Neuronal stem cell (in vitro differentiated cells): ENCODE data around the gene CAMK4.

Experiments
- DNase-seq: peaks from one replicate; pipeline ENCODE4 v3.0.0-alpha.2; 2013; ENCODE audit warnings: low spot score
- H2AFZ ChIP-seq: one replicate; pipeline ENCODE4 v1.6.1; 2013; ENCODE audit warnings: mild to moderate bottlenecking, low read length, inconsistent platforms
- H2AK5ac ChIP-seq: 2 replicates; pipeline ENCODE4 v1.6.1; 2013; ENCODE audit warnings: low read depth, mild to moderate bottlenecking, inconsistent platforms, low read length, moderate library complexity, mixed read lengths
- H2BK120ac ChIP-seq: 2 replicates; pipeline ENCODE4 v1.6.1; 2013; ENCODE audit warnings: low read depth, mild to moderate bottlenecking, inconsistent platforms, low read length, moderate library complexity, mixed read lengths
- H2BK12ac ChIP-seq: one replicate; pipeline ENCODE4 v1.6.1; 2013; ENCODE audit warnings: low read length, inconsistent platforms
- H2BK15ac ChIP-seq: 2 replicates; pipeline ENCODE4 v1.6.1; 2013; ENCODE audit warnings: mild to moderate bottlenecking, low read length, inconsistent platforms, mixed read lengths
- H2BK5ac ChIP-seq: one replicate; pipeline ENCODE4 v1.6.1; 2013; ENCODE audit warnings: inconsistent platforms, mild to moderate bottlenecking, low read length, moderate library complexity
- H3K14ac ChIP-seq: one replicate; pipeline ENCODE4 v1.6.1; 2013; ENCODE audit warnings: low read length, inconsistent platforms
- H3K18ac ChIP-seq: 2 replicates; pipeline ENCODE4 v1.6.1; 2013; ENCODE audit warnings: low read length, inconsistent platforms
- H3K23ac ChIP-seq: 2 replicates; pipeline ENCODE4 v1.6.1; 2013; ENCODE audit warnings: low read depth, mild to moderate bottlenecking, mixed read lengths, low read length, inconsistent platforms; ENCODE audit not compliant: poor library complexity
- H3K27ac ChIP-seq: replicated peaks from 3 replicates; pipeline ENCODE4 v1.5.1; 2013; ENCODE audit warnings: low read length, inconsistent platforms
- H3K27me3 ChIP-seq, 3 experiments: 2 replicates each; pipeline ENCODE4 v1.6.1; 2013; ENCODE audit warnings: low read length in 3 of 3, mild to moderate bottlenecking in 2 of 3, inconsistent platforms in 1 of 3, low read depth in 1 of 3, mixed read lengths in 1 of 3, moderate library complexity in 1 of 3; ENCODE audit not compliant: control insufficient read depth in 3 of 3, insufficient read depth in 3 of 3
- H3K36me3 ChIP-seq, 2 donors: replicated peaks in 1 of 2; 2 replicates each; pipeline ENCODE4 v1.6.1; 2013; ENCODE audit warnings: low read length in 2 of 2; ENCODE audit not compliant: control insufficient read depth in 2 of 2, insufficient read depth in 2 of 2
- H3K4ac ChIP-seq: 2 replicates; pipeline ENCODE4 v1.6.1; 2013; ENCODE audit warnings: inconsistent platforms, mild to moderate bottlenecking, low read length, moderate library complexity
- H3K4me1 ChIP-seq, 2 donors: 1 replicate in 1 of 2; 2 replicates in 1 of 2; pipeline ENCODE4 v1.6.1; 2013; ENCODE audit warnings: low read length in 2 of 2, low read depth in 1 of 2; ENCODE audit not compliant: control insufficient read depth in 2 of 2, insufficient read depth in 1 of 2
- H3K4me2 ChIP-seq: one replicate; pipeline ENCODE4 v1.6.1; 2013; ENCODE audit warnings: mild to moderate bottlenecking, low read length, inconsistent platforms; ENCODE audit not compliant: insufficient read depth, poor library complexity, severe bottlenecking
- H3K4me3 ChIP-seq, 2 donors: 2 replicates each; pipeline ENCODE4 v1.5.1; 2013; ENCODE audit warnings: low read length in 2 of 2, mild to moderate bottlenecking in 2 of 2, inconsistent platforms in 1 of 2, moderate library complexity in 1 of 2
- H3K79me1 ChIP-seq: one replicate; pipeline ENCODE4 v1.6.1; 2013; ENCODE audit warnings: low read depth, mild to moderate bottlenecking, inconsistent platforms, low read length, moderate library complexity
- H3K9ac ChIP-seq: one replicate; pipeline ENCODE4 v1.6.1; 2013; ENCODE audit warnings: mild to moderate bottlenecking, low read depth, low read length, inconsistent platforms; ENCODE audit not compliant: poor library complexity
- H3K9me3 ChIP-seq, 2 donors: replicated peaks in 1 of 2; 2 replicates each; pipeline versions ENCODE3 to v1.6.1; 2013; ENCODE audit warnings: low read length in 2 of 2, mild to moderate bottlenecking in 2 of 2, inconsistent platforms in 1 of 2, low read depth in 1 of 2, mixed read lengths in 1 of 2, moderate library complexity in 1 of 2; ENCODE audit not compliant: control insufficient read depth in 2 of 2, insufficient read depth in 1 of 2
- H4K8ac ChIP-seq: one replicate; pipeline ENCODE4 v1.6.1; 2013; ENCODE audit warnings: low read depth, mild to moderate bottlenecking, inconsistent platforms, low read length, moderate library complexity
- H4K91ac ChIP-seq: one replicate; pipeline ENCODE4 v1.6.1; 2013; ENCODE audit warnings: low read length, low read depth, mild to moderate bottlenecking, inconsistent platforms; ENCODE audit not compliant: poor library complexity
- WGBS, 2 donors: extraction: QIAGEN DNeasy Blood & Tissue Kit; methylation state at CpG; one replicate each; pipeline ENCODE4 v1.1.7; 2013; ENCODE audit warnings: missing lambda C conversion rate in 2 of 2, mixed read lengths in 1 of 2; ENCODE audit not compliant: insufficient read length in 2 of 2, insufficient replicate concordance in 1 of 2; ENCODE audit errors: extremely low coverage in 2 of 2; 5-methylcytosine and 5-hydroxymethylcytosine counted together

CAMK4 gene

GRCh38 chr5:111387361-111387760, 163.2 kb downstream of the CAMK4 start:
- Histone ChIP-seq H2AFZ (no peak overlapping the region), H3K4me2 (no peak overlapping the region), H4K91ac (no peak overlapping the region), H2BK12ac (no peak overlapping the region), H2BK5ac (no peak overlapping the region), H3K27me3 (no peaks in the 10 kb centered on the region), H3K14ac (no peak overlapping the region), H3K4me3 (no peak overlapping the region), H2BK120ac (no peak overlapping the region), H3K4me1 (no peaks in the 10 kb centered on the region), H3K9ac (no peak overlapping the region), H4K8ac (no peak overlapping the region), H3K36me3 (no peaks in the 10 kb centered on the region), H2AK5ac (no peak overlapping the region), H3K23ac (no peak overlapping the region), H3K18ac (no peak overlapping the region), H3K4ac (no peak overlapping the region), H2BK15ac (no peak overlapping the region), H3K79me1 (no peaks in the 10 kb centered on the region), H3K27ac (no peak overlapping the region), H3K9me3 (no peaks in the 10 kb centered on the region)
- no CpG with 5 or more reads among the region's 1 CpG for WGBS, 2 donors
- no peak for DNase-seq

GRCh38 chr5:111389390-111390082, 165.4 kb downstream of the CAMK4 start:
- no peaks in the 10 kb centered on the region for H3K27me3 ChIP-seq

DNA sequence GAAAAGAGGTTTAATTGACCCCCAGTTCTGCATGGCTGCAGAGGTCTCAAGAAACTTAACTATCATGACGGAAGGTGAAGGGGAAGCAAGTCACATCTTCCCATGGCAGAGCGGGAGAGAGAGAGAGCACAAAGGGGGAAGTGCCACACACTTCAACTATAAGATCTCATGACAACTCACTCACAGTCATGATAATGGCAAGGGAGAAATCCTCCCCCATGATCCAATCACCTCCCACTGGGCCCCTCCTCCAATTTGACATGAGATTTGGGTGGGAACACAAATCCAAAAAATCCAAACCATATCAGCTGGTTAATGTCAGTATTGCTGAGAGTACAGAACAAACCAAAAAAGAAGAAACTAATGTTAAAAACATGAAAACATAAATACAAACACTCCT, 168.0 kb downstream of the CAMK4 start:
- Histone ChIP-seq H3K4me3 (no peak overlapping the region), H3K18ac (no peak overlapping the region), H3K27ac (no peak overlapping the region), H3K9ac (no peak overlapping the region), H3K36me3 (no peaks in the 10 kb centered on the region), H2BK12ac (no peak overlapping the region), H2AFZ (no peak overlapping the region), H3K4ac (no peak overlapping the region), H3K14ac (no peak overlapping the region), H3K27me3 (no peaks in the 10 kb centered on the region), H2BK5ac (no peak overlapping the region), H3K23ac (no peak overlapping the region), H2AK5ac (no peak overlapping the region), H3K9me3 (no peaks in the 10 kb centered on the region), H4K91ac (no peak overlapping the region), H3K4me2 (no peak overlapping the region), H2BK120ac (no peak overlapping the region), H3K79me1 (no peaks in the 10 kb centered on the region), H4K8ac (no peak overlapping the region), H3K4me1 (no peaks in the 10 kb centered on the region), H2BK15ac (no peak overlapping the region)
- no CpG with 5 or more reads among the region's 2 CpGs for WGBS, 2 donors
- no peak for DNase-seq

More at GRCh38 chr5:111389390-111390082, 165.4 kb downstream of the CAMK4 start:
- Histone ChIP-seq H2BK12ac (no peak overlapping the region), H3K36me3 (no peaks in the 10 kb centered on the region), H3K18ac (no peak overlapping the region), H2AK5ac (no peak overlapping the region), H4K8ac (no peak overlapping the region), H2AFZ (no peak overlapping the region), H3K23ac (no peak overlapping the region), H3K9me3 (no peaks in the 10 kb centered on the region), H2BK120ac (no peak overlapping the region), H3K4ac (no peak overlapping the region), H3K4me2 (no peak overlapping the region), H3K14ac (no peak overlapping the region), H3K79me1 (no peaks in the 10 kb centered on the region), H3K4me1 (no peaks in the 10 kb centered on the region), H3K4me3 (no peak overlapping the region), H2BK15ac (no peak overlapping the region), H2BK5ac (no peak overlapping the region), H3K27ac (no peak overlapping the region), H3K9ac (no peak overlapping the region), H4K91ac (no peak overlapping the region)
- no CpG with 5 or more reads among the region's 1 CpG for WGBS, 2 donors
- no peak for DNase-seq

DNA sequence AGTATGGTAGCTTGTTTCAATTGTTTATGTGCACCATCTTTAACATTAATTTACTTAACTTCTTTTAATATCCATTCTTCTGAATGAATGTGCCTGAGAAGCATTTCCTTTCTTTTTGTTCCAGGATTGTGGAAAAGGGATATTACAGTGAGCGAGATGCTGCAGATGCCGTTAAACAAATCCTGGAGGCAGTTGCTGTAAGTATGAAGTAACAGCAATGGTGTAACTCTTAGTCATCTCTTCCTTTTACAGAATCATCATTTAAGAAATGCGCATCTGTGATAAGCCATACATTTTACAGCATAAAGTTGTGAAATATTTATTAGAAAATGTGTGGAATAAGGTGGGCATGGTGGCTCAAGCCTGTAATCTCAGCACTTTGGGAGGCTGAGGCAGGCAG, 170.4 kb downstream of the CAMK4 start:
- WGBS, 2 donors = no CpG with 5 or more reads among the region's 3 CpGs
- H3K36me3 ChIP-seq = no peaks in the 10 kb centered on the region
- no peak overlapping the region for H2BK5ac ChIP-seq
- H2AK5ac ChIP-seq = no peak overlapping the region
- no peak overlapping the region for H4K8ac ChIP-seq
- no peak overlapping the region for H3K4ac ChIP-seq
- DNase-seq = no peak
- H2BK12ac ChIP-seq = no peak overlapping the region
- no peaks in the 10 kb centered on the region for H3K27me3 ChIP-seq
- no peak overlapping the region for H2BK15ac ChIP-seq
- no peak overlapping the region for H3K9ac ChIP-seq
- no peaks in the 10 kb centered on the region for H3K4me1 ChIP-seq
- no peak overlapping the region for H2AFZ ChIP-seq
- H3K4me2 ChIP-seq = no peak overlapping the region
- H3K23ac ChIP-seq = no peak overlapping the region
- no peak overlapping the region for H3K18ac ChIP-seq
- H3K4me3 ChIP-seq = no peak overlapping the region
- no peak overlapping the region for H3K14ac ChIP-seq
- H3K79me1 ChIP-seq = no peaks in the 10 kb centered on the region
- no peak overlapping the region for H3K27ac ChIP-seq
- no peak overlapping the region for H4K91ac ChIP-seq
- no peak overlapping the region for H2BK120ac ChIP-seq
- no peaks in the 10 kb centered on the region for H3K9me3 ChIP-seq
